Nephron (organoid): ENCODE results near the gene KRTAP19-5.

Source experiments
- H3K27ac Mint-ChIP-seq, 3 experiments: 2 replicates each; pipeline ENCODE4 v1.8.0; 2020; ENCODE audit warnings: mixed read lengths in 3 of 3, mild to moderate bottlenecking in 2 of 3, moderate library complexity in 1 of 3
- H3K27me3 Mint-ChIP-seq: 2 replicates; pipeline ENCODE4 v1.8.0; 2021; ENCODE audit warnings: low read depth, mild to moderate bottlenecking, moderate library complexity, mixed read lengths
- H3K36me3 Mint-ChIP-seq: 2 replicates; pipeline ENCODE4 v1.8.0; 2020; ENCODE audit warnings: low read depth, mixed read lengths
- H3K4me1 Mint-ChIP-seq: 2 replicates; pipeline ENCODE4 v1.8.0; 2020; ENCODE audit warnings: mixed read lengths
- H3K4me3 Mint-ChIP-seq, 3 experiments: 2 replicates each; pipeline ENCODE4 v1.8.0; 2020; ENCODE audit warnings: mild to moderate bottlenecking in 3 of 3, mixed read lengths in 3 of 3, moderate library complexity in 2 of 3
- H3K9me3 Mint-ChIP-seq: 2 replicates; pipeline ENCODE4 v1.8.0; 2020; ENCODE audit warnings: mixed read lengths
- CTCF ChIP-seq, 3 experiments: fragments of 200-600 bp; sonication (generic); IDR thresholded peaks; one replicate each; pipeline ENCODE4 v1.5.0; 2021; ENCODE audit warnings: antibody characterized with exemption in 3 of 3; ENCODE audit not compliant: unreplicated experiment in 3 of 3

KRTAP19-5 gene

GRCh38 chr21:30478004-30478403 lies 23.9 kb downstream of the KRTAP19-5 start:
- Mint-ChIP-seq H3K4me1 (peaks cover 5% of the 10 kb centered on the region), H3K4me3 (no peak overlapping the region), H3K27ac (no peak overlapping the region), H3K27me3 (no peaks in the 10 kb centered on the region), H3K9me3 (no peaks in the 10 kb centered on the region), H3K36me3 (no peaks in the 10 kb centered on the region)
- no peak for TF ChIP-seq CTCF (IDR thresholded peaks at IDR 0.05; ENCODE audit: unreplicated experiment in 3 of 3)

GRCh38 chr21:30468900-30469714 lies 32.8 kb downstream of the KRTAP19-5 start:
- no peak for TF ChIP-seq CTCF (IDR thresholded peaks at IDR 0.05; ENCODE audit: unreplicated experiment in 3 of 3)

GRCh38 chr21:30463713-30464112 lies 38.2 kb downstream of the KRTAP19-5 start:
- H3K36me3 Mint-ChIP-seq = no peaks in the 10 kb centered on the region
- H3K27ac Mint-ChIP-seq = no peak overlapping the region
- no peaks in the 10 kb centered on the region for H3K4me1 Mint-ChIP-seq
- TF ChIP-seq CTCF (IDR thresholded peaks at IDR 0.05; ENCODE audit: unreplicated experiment in 3 of 3) = peak; percentile 33 to 45 (median 36)
- H3K4me3 Mint-ChIP-seq = no peak overlapping the region
- H3K9me3 Mint-ChIP-seq = no peaks in the 10 kb centered on the region
- no peaks in the 10 kb centered on the region for H3K27me3 Mint-ChIP-seq

More at GRCh38 chr21:30468900-30469714, 32.8 kb downstream of the KRTAP19-5 start:
- H3K9me3 Mint-ChIP-seq = no peaks in the 10 kb centered on the region
- no peaks in the 10 kb centered on the region for H3K27me3 Mint-ChIP-seq
- H3K36me3 Mint-ChIP-seq = no peaks in the 10 kb centered on the region
- no peak overlapping the region for H3K4me3 Mint-ChIP-seq
- no peaks in the 10 kb centered on the region for H3K4me1 Mint-ChIP-seq
- H3K27ac Mint-ChIP-seq = peak overlapping the region in 1 of 3 experiments; percentile 27
